GM21528 (cell line): ENCODE measurements around the gene NUF2.

Experiments
- ATAC-seq: cut with Tn5 transposase; IDR thresholded peaks from one replicate; pipeline ENCODE4 v1.9.1; 2021; ENCODE audit warnings: mild to moderate bottlenecking, moderate library complexity; ENCODE audit not compliant: unreplicated experiment, low FRiP score

The NUF2 gene

GRCh38 chr1:163397451-163398200, 75.9 kb downstream of the NUF2 start:
- ATAC-seq = no peak

DNA sequence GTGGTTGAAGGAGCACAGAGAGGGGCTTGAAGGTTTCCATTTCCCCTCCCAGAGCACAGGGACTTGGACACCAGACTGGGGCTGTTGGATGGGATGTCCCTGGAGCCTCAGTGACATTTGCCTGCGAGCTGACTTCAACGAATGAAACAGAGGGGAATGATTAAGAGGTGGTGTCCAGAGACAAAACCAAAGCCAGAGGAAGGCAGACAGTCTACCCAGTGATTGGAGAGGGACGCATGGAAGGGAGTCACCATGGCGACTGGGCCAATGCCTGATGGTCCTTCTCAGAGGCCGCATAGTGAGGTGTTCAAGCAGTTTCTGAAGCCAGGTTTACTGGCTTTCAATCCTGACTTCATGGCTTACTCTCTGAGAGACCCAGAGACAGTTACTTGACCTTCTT, 77.2 kb downstream of the NUF2 start:
- no peak for ATAC-seq

DNA sequence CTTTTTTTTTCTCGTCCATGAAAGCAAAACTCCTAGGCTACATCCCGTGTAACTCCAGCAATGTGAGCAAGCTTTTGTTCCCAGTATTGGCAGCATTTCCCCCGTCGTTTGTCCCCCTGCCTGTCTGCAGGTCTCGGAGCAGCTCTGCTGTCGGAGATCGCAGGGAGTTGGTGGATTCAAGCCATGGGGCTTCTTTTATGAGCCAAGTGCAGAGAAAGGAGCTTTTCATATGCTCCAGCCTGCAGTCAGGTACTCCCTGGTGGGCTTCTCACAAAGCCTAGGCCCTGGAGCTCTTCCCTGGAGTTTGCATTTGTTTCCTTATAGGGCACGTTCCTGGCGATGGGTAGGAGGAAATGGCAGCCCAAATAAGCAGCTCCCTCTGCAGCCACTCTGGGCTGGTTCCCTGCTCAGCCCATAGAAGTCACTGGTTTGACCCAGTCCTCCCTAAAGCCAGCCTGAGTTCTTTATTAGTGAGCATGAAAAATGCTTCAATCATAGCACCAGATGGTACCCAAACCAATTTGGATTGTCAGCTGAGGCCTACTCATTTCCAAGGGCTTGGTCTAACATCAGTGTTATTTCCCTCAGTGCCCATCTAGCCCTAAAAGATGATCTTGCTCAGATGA, 78.3 kb downstream of the NUF2 start:
- no peak for ATAC-seq

GRCh38 chr1:163401211-163401610, 79.5 kb downstream of the NUF2 start:
- no peak for ATAC-seq
